Brain microvascular endothelial cell (primary cell): ENCODE data around the gene ZNF507.
A peak's percentile ranks its signal among the peaks of the same experiment; 100 is the strongest.

Experiments used
- DNase-seq: peaks from one replicate; pipeline ENCODE4 v3.0.0-alpha.2; 2020
- H3K27ac ChIP-seq: fragments of 250-450 bp; sonication (Bioruptor Pico); 2 replicates; pipeline ENCODE4 v1.5.1; 2020; ENCODE audit warnings: mild to moderate bottlenecking, moderate library complexity
- H3K27me3 ChIP-seq: fragments of 250-450 bp; sonication (Bioruptor Pico); replicated peaks from 2 replicates; pipeline ENCODE4 v1.5.1; 2020; ENCODE audit warnings: mild to moderate bottlenecking
- H3K36me3 ChIP-seq: fragments of 250-450 bp; sonication (Bioruptor Pico); replicated peaks from 2 replicates; pipeline ENCODE4 v1.5.1; 2020; ENCODE audit warnings: mild to moderate bottlenecking
- H3K4me3 ChIP-seq: 2 replicates; pipeline ENCODE4 v1.5.1; 2011; ENCODE audit warnings: low read depth, mild to moderate bottlenecking, control low read depth, low read length, moderate library complexity
- in situ Hi-C: cut with HindIII; loops from 2 replicates; pipeline ENCODE4 v1.10.0; 2017; ENCODE audit warnings: low sequenced_read_pairs, low pct_ligation_motif_present
- TF ChIP-seq, protein P1 (sequence below): IDR thresholded peaks from 2 replicates; pipeline ENCODE4 v1.5.1; 2011; ENCODE audit warnings: low read depth, mild to moderate bottlenecking, moderate library complexity, low read length, control low read depth, inconsistent platforms; ENCODE audit errors: missing control alignments

Gene ZNF507

DNA sequence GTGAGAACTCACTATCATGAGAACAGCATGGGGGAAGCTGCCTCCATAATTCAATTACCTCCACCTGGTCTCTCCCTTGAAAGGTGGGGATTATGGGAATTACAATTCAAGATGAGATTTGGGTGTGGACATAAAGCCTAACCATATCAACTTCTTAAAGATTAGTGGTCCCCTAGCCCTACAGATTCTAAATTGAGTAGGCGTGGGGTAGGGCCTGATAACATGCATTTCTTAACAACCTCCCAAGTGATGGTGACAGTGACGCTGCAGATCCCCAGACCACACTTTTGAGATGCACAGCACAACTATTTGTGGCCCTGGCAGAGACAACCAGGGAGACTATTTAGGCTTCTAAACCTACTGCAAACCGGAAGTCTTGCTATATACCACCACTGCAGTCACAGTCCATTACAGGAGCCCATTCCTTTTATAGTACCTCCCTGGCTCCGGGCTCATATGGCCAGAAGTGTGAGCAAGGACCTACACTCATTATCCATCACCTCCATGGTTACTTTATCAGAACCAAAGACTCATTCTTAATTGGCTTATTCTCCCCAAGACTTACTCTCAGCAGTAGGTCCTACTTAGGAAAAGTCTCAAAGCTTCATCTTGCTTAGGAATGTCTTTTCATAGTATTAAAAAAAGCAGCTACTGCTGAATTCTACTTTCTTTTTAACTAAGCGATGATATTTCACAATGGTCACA is 58.0 kb downstream of the ZNF507 start:
- Histone ChIP-seq H3K27me3 (no peaks in the 10 kb centered on the region), H3K27ac (no peak overlapping the region), H3K4me3 (no peak overlapping the region), H3K36me3 (no peaks in the 10 kb centered on the region)
- in situ Hi-C loops = no loop called here
- DNase-seq = no peak
- TF ChIP-seq, protein P1, sequence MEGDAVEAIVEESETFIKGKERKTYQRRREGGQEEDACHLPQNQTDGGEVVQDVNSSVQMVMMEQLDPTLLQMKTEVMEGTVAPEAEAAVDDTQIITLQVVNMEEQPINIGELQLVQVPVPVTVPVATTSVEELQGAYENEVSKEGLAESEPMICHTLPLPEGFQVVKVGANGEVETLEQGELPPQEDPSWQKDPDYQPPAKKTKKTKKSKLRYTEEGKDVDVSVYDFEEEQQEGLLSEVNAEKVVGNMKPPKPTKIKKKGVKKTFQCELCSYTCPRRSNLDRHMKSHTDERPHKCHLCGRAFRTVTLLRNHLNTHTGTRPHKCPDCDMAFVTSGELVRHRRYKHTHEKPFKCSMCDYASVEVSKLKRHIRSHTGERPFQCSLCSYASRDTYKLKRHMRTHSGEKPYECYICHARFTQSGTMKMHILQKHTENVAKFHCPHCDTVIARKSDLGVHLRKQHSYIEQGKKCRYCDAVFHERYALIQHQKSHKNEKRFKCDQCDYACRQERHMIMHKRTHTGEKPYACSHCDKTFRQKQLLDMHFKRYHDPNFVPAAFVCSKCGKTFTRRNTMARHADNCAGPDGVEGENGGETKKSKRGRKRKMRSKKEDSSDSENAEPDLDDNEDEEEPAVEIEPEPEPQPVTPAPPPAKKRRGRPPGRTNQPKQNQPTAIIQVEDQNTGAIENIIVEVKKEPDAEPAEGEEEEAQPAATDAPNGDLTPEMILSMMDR = no peak

DNA sequence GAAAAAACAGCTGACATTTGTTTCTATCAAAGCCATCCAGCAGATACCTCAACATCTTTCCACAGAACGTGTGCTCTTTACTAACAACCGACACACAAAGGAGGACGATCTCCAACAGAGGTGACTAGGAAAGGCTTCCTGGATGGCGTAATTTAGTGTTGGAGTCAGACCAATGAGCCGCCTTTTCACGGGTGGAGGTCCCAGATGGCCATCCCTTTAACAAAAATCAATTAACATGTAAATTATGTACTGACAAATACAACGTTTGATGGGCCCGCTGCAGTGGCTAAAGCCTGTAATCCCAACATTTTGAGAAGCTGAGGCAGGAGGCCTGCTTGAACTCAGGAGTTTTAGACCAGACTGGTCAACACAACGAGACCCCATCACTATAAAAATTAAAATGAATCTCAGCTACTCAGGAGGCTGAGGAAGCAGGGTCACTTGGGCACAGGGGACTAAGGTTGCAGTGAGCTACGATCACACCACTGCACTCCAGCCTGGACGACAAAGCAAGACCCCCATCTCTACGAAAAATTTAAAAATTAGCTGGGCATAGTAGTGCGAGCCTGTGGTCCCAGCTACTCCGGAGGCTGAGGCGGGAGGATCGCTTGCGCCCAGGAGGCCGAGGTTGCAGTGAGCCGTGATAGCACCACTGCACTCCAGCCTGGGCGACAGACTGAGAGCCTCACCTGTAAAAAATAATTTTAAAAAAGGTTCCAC is 59.0 kb downstream of the ZNF507 start:
- DNase-seq = no peak
- in situ Hi-C loops = no loop called here
- Histone ChIP-seq H3K36me3 (peaks cover 3% of the 10 kb centered on the region), H3K27ac (no peak overlapping the region), H3K27me3 (no peaks in the 10 kb centered on the region), H3K4me3 (peak overlapping the region; percentile 86)
- TF ChIP-seq, protein P1 = no peak

DNA sequence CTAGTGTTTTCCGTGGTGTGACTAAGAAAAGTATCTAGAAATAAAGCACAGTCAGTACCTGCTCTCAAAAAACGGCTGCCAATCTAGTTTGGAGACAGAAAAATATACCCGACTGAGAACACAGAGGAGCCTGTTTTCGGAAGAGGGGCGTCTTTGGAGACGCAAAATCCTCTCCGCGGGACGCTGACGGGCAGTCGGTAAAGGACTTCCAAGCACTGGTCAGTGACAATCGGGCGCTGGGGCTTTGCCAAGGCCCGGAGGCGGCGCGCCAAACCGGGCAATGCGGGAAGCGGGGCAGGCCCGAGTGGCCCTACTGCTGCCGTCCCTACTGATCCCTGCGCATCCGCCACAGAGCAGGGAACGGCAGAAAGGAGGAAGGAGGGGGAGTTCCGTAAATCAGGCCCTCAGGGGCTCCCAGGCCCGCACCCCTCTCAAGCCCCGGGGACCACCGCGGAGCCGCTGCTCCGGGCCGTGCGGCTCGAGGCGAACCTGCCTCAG is 59.6 kb downstream of the ZNF507 start:
- H3K27ac ChIP-seq = peak overlapping the region; percentile 90
- in situ Hi-C loops = no loop called here
- peak; percentile 20 for DNase-seq
- TF ChIP-seq, protein P1 = no peak
- no peaks in the 10 kb centered on the region for H3K27me3 ChIP-seq
- peaks cover 3% of the 10 kb centered on the region for H3K36me3 ChIP-seq
- H3K4me3 ChIP-seq = peak overlapping the region; percentile 86

DNA sequence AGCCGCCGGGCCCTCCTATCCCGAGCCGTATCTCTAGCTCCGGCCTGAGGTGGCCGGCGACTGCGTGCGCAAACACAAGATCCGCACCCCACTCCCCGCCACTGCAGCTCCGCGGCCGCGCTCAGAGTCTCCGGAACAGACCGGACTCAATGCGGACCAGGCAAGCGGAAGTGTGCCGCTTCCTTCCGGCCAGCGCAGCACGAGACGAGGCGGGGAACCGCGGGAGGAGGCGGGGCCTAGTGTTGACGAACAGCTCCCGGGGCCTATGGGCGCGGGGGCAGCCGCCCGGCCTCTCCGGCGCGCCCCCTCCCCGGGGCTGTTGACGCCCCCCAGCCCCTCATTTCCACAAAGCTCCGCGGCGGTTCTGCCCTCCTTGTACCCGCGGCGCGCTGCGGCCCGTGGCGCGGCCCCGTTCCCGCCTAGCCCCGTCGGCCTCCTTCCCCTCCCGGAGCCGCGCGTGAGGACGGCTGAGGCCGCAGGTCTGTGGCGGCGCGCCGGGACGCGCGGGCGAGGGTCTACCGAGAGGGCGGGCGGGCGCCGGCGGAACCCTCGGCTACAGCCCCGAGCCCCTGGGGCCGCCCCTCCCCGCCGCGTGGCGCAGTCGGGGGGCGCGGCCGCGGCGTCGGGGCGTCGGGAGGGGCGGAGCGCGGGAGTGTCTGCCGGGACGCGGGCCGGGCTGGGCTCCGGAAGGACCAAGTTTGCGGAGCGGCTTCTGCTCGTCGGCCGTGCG is 60.2 kb downstream of the ZNF507 start, which contains the start of gene DPY19L3:
TSS of gene DPY19L3 (plus strand) at position 340 of the 730 bp plus-strand sequence. CDS start 2,484 bp downstream, outside the sequence.
- H3K27me3 ChIP-seq = no peaks in the 10 kb centered on the region
- H3K36me3 ChIP-seq = peaks cover 3% of the 10 kb centered on the region
- peak within 1 kb of the TSS; percentile 86 for H3K4me3 ChIP-seq
- in situ Hi-C loops = no loop called here
- DNase-seq = peak; percentile 86
- peak within 1 kb of the TSS; percentile 90 for H3K27ac ChIP-seq
- TF ChIP-seq, protein P1 = no peak

DNA sequence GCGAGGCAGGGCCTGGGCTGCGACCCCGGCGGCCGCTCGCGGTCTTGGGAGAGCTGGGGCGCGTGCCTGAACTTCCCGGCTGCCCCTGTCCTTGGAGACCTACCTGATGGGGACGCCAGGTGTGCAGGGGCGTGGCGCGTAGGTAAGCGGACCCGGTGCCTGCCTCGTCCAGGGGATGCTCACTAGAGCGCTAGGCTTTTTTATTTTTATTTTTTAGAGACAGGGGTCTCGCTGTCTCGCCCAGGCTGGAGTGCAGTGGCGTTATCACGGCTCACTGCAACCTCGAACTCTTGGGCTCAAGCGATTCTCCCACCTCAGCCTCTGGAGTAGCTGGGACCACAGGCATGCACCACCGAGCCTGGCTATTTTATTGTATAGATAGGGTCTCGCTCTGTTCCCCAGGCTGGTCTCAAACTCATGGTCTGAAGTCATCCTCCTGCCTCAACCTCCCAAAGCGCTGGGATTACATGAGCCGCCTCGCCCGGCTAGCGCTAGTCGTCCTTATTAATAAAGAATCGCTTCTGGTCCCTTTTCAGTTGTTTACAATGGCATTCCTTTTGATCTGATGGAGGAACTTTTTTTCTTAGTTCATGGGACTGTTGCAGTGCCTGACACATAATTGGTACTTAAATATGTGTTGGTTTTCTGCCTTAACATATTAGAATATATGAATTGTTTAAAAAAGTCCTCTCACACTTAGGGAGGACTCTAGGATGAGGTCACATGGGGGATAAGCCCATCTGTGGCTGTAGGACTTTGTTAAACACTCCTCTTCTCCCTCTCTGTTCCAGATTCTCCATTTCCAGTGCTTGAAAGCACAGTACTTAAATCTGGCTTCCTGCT is 61.0 kb downstream of the ZNF507 start:
- in situ Hi-C loops = no loop called here
- TF ChIP-seq, protein P1 = no peak
- Histone ChIP-seq H3K4me3 (peak overlapping the region; percentile 86), H3K27ac (peak overlapping the region; percentile 90), H3K27me3 (no peaks in the 10 kb centered on the region), H3K36me3 (peaks cover 8% of the 10 kb centered on the region)
- no peak for DNase-seq
